NCI-H748 treated with DMSO at 0.1 percent for 48 hours (cell line): ENCODE data around the gene RIBC1.
"Not testable (repeated sequence)": the region's sequence is repeated elsewhere in the genome, so short reads cannot be mapped to it uniquely, and the experiment has no call there.

Experiments
- DNase-seq: peaks from one replicate; lab custom pipeline; 2025; lab: John Stamatoyannopoulos, UW

RIBC1 gene

DNA sequence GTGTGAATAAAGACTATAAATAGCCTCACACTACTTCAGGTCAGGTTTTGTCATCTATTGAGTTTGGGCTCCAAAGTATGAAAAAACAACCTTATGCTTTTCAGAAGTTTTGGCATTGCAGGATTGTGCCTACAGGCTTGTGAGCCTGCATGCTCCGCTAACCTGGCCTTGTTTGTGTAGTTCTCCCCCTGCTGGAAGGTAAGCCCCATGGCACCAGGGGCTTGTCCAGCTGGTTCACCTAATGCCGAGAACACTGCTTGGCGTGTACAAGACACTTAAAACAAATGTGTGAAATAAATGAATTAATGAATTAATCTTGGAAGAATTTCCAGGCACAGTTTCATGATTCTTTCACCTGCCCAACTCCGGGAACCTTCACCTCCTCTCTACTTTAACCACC, 13.3 kb downstream of the RIBC1 start:
- DNase-seq = peak; percentile 20

DNA sequence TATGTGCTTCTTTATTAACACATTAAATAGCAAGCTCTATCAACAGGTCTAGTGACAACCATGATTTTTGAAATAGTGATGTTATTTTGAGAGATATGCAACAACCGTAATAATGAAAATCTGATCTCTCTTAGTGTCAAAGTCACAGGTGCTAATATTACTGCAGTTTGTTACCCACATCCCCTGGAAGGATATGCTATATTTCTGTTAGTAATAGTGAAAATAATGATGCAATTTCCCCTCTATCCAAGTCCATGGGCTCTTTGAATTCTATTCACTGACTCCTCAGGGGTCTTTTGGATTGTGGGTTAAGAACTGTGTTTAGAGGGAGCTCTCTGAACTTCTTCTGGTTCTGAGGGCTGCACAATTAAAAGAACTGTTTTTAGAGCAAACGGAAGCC, 14.5 kb downstream of the RIBC1 start:
- no peak for DNase-seq

DNA sequence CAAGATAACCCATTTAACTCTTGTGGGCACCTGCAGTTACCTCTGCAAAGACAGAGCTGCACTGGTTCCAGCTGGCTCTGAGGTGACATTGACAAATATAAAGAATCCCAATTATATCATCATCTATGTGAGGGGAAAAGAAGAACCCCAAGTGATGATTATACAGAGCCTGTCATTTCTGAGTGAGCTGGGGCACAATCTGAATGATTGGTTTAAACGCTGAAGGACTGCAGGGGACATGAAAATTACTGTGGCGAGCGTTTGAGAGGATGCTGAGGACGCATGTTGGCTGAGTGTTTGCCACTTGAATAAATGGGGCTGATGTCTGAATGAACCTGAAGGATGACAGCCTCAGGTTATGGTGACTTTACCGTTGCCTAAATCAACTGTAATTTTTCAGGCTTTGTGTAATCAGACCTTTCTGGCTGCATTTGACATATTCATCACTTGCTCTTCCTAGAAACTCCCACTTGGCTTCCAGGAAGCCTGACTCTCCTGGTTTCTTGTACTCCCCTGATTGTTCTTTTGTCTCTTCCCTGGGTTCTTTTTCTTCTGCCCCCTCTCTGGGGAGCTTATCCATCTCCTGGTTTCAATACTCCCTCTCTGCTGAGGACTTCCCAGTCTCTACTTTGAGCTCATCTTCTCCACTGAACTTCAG, 15.6 kb downstream of the RIBC1 start:
- no peak for DNase-seq

DNA sequence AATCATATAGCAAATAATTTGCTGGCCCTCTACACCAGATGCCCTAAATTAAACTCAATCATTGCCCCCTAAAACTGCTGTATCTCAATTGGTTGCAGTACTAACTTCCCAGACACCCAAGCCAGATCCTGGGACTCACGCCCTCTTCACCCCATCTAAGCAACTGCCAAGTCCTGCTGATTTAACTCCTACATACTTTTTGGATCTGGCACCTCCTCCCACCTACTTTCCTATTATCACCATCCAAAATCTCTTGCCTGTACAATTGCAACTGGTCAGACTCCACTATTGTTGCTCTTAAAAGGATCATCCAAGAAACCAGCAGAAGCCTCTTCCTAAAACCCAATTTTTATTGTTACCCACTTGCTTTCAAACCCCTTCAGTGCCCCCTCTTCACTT, 16.2 kb downstream of the RIBC1 start:
- DNase-seq = no peak

DNA sequence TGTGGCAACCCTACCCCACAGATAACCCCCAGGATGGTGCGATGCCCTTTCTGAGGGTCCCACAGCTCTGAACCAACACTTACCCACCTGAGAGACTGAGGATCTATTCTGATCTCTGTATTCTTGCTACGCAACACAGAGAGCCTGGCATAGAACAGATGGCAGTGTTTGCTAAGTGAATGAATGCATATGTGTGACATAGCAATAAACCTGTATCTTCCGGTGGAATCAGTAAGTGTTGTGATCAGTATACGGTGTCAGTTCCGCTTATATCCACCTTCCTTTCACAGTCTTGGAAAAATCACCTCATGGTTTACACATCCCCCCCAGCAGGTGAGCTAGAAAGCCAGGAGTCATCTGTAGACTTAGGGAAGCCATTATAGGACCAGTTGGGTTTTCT, 17.4 kb downstream of the RIBC1 start:
- no peak for DNase-seq

DNA sequence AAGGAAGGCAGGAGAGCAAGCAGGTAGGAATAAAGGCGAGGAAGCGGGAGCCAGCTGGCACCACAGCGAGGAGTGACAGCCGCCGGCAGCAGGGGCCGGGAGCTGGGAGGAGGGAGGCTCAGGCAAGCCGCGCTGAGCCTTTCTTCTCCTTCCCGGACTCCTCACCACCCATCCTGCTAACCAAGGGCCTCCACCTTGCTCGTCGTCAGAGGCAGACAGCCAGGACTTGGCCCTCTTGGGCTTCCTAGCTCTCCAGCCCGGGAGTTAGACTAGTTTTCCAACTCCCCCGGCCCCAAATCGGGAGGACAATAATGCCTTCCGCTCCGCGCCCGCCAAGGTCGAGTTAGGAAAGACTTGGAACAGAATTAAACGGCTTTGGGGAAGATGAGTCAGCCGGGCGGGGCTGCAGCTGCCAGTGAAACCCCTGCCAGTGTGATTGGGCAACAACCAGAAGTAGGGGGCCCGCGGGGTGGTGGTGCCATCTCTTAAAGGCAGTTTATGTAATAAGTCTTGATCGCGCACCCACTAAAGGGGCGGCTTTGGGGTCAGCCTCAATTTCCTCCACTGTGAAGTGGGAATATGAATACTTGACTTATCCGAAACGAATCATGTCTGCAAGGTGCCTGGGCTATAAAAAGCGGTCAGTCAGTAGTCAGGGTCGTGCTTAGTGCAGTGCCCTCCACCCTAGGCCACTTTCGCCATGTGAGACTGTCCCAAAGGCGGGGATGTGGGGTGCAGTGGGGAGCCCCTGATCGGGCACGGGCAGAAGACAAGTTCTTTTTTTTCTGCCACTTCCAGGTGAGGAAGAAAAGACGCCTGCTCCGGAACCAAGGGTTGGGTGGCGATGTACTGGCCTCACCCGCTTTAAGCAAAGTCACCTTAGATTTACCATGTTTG, 18.2 kb downstream of the RIBC1 start:
- DNase-seq = no peak

DNA sequence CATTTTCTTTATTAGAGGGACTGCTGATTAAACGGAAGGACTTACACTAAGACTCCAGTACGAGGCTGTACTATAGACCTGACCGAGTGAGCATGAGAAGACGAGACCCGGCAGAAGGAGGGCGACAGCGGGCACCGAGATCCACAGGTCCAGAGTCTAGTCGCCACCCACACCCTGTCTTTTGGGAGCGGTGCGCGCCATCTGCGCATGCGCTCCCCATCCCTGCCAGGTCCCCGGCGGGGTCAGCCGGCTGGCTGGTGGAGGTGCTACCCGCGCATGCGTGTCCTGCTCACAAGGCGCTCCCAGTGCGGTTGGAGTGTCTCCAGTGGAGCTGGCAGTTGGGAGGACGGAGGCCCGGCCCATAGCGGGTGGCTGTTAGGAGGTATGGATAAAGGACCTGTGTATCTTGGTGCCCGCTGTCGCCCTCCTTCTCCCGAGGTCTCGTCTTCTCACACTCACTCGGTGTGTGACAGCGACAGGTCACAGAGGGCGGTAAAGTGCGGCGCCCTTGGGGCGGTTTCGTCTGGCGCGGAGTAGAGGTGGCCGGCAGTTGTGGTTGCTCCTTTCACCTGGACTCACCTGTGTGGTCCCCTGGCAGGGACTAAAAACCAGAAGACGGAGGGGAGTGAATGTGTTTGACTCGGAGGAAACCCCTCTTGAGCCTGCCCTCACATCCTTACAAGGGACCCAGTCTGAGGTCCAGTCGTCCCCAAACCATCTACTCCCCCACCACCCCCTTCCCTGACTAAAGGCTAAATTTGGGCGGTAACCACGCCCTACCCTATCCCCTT, 19.1 kb downstream of the RIBC1 start:
- DNase-seq = peak; percentile 63

GRCh38 chrX:53442322-53442631, 19.6 kb downstream of the RIBC1 start:
- DNase-seq = no peak

DNA sequence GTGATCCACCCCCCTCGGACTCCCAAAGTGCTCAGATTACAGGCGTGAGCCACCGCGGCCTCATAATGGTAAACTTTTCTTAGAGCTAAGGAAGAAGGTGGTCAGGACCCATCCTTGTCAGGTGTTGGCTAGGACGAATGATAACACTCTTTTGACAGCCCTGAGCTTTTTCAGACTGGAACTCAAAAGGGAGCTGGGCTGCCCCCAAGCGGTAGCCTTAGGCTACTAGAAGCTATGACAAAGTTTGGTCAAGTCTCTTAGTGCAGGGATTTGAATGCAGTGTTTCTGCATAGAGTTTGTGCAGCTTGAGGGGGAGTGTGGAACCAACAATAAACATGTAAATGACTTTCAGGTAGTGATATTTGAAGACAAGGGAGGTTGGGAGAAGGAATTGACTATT, 23.3 kb downstream of the RIBC1 start:
- DNase-seq = peak; percentile 17

GRCh38 chrX:53447441-53447840, 24.8 kb downstream of the RIBC1 start:
- no peak for DNase-seq

DNA sequence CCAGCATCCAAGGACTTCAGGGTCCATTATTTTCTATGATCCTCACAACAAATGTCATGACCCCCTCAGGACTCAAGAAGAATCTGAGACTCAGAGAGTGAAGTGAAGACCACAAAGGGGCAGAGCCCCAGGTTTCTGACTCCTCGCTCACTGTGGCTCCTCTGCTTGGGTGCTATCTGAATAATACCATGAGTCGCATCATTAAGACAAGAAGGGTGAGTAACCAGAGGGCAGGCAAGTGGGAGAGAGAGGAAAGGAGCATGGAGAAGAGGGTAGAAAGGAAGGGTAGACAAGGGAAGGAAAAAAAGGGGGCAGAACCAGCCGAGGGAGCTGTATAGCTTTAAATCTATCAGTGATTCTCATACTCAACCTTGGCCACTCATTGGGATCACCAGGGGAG, 27.0 kb downstream of the RIBC1 start:
- DNase-seq = no peak

DNA sequence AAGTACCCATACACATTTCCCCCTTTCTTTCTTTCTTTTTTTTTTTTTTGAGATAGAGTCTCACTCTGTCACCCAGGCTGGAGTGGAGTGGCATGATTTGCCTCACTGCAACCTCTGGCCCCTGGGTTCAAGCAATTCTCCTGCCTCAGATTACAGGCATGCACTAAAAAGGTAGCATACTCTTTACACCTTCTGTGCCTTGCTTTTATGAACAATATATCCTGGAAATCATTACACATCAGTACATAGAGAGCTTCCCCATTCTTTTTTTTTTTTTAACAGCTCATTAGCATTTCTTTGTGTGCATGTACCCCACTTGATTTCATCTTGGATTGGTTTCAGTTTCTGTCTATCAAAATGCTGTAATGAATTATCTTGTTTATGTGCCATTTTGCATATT, 30.1 kb downstream of the RIBC1 start:
- no peak for DNase-seq

- no peak for DNase-seq
Observed at GRCh38 chrX:53456254-53456653, 33.6 kb downstream of the RIBC1 start.

GRCh38 chrX:53458082-53458481, 35.4 kb downstream of the RIBC1 start:
- DNase-seq = no peak

DNA sequence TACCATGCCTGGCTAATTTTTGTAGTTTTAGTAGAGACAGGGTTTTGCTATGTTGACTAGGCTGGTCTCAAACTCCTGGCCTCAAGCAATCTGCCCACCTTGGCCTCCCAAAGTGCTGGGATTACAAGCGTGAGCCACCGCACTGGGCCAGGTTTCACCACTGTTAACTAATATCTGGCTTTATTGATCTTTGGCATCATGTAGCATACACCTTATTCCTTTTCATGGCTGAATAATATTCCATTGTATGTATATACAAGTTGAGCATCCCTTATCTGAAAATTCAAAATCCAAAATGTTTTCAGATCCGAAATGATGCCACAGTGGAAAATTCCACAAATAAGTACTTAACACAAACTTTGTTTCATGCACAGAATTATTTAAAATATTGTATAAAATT, 46.0 kb downstream of the RIBC1 start:
- DNase-seq = not testable (repeated sequence)

GRCh38 chrX:53471346-53471745, 48.7 kb downstream of the RIBC1 start:
- DNase-seq = no peak

GRCh38 chrX:53474707-53475106, 52.0 kb downstream of the RIBC1 start:
- no peak for DNase-seq

DNA sequence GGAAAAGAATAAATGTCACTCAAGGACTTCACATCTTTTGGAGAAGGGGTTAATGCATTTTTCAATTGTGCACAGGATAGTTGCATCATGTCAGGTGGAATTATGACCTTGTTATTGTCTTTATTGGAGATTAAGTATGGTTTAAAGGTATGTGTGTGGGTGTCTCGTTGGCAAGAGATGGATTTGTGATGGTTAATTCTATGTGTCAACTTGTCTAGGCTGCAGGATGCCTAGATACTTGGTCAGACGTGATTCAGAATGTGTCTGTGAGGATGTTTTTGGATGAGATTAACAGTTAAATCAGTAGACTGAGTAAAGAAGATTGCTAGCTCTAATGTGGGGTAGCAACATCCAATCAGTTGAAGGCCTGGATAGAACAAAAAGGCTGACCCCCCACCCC, 53.7 kb downstream of the RIBC1 start:
- DNase-seq = no peak

- DNase-seq = no peak
Observed at GRCh38 chrX:53479301-53479700, 56.6 kb downstream of the RIBC1 start.
